Upper lobe of right lung (tissue), 1 donor: Measurements from ENCODE around the gene ADO. TPM values are rescaled to one million over a fixed set of nuclear protein-coding genes. Genes with fewer than 3 reads are reported as not detected.

ENCODE experiments used
- ATAC-seq: fragments of 200-7000 bp; cut with Tn5 transposase; one replicate; pipeline ENCODE4 v1.9.1; 2020; ENCODE audit warnings: mild to moderate bottlenecking, moderate library complexity
- DNase-seq: peaks from one replicate; pipeline ENCODE4 v3.0.0-alpha.2; 2020
- H3K27ac ChIP-seq: fragments of 200-600 bp; one replicate; pipeline ENCODE4 v1.8.0; 2022
- H3K27me3 ChIP-seq: fragments of 200-600 bp; one replicate; pipeline ENCODE4 v1.8.0; 2022; ENCODE audit warnings: mild to moderate bottlenecking
- H3K36me3 ChIP-seq: fragments of 200-600 bp; one replicate; pipeline ENCODE4 v1.8.0; 2022
- H3K4me1 ChIP-seq: fragments of 200-600 bp; one replicate; pipeline ENCODE4 v1.8.0; 2022
- H3K4me3 ChIP-seq: fragments of 200-600 bp; one replicate; pipeline ENCODE4 v1.8.0; 2022; ENCODE audit warnings: mild to moderate bottlenecking
- H3K9me3 ChIP-seq: fragments of 200-600 bp; one replicate; pipeline ENCODE4 v1.8.0; 2022
- intact Hi-C: fragments of 100-400 bp; cut with DNase I; formaldehyde crosslinking; loops from one replicate; pipeline ENCODE4 v1.11.0; 2022
- total RNA-seq: library from RNA; stranded (reverse); fragmentation: NEBNext Ultra II Directional; extraction: Animal tissue kit (Norgen Biotek cat#: 25700); gene quantifications from one replicate; pipeline ENCODE4 v1.2.1, GENCODE V29; 2021
- TF ChIP-seq, protein P1 (sequence below): fragments of 200-600 bp; IDR thresholded peaks from one replicate; pipeline ENCODE4 v1.8.0; 2022; ENCODE audit warnings: antibody characterized with exemption
- donor health status: DM: no; HTN: yes; CAD: no; lungs with severe emphysema.

ADO gene
- total RNA-seq, 1 donor from 2014 or later: 16.5 TPM

- no peak overlapping the region for H3K4me3 ChIP-seq
Observed at GRCh38 chr10:62761115-62761514, 43.4 kb upstream of the ADO start.

GRCh38 chr10:62763155-62763554 is 41.4 kb upstream of the ADO start:
- intact Hi-C loops: no loop called here
- H3K27me3 ChIP-seq: no peaks in the 10 kb centered on the region
- no peaks in the 10 kb centered on the region for H3K4me1 ChIP-seq
- no peaks in the 10 kb centered on the region for H3K9me3 ChIP-seq
- no peak for ATAC-seq
- no peaks in the 10 kb centered on the region for H3K36me3 ChIP-seq
- no peak overlapping the region for H3K27ac ChIP-seq
- DNase-seq: no peak
- TF ChIP-seq, protein P1, sequence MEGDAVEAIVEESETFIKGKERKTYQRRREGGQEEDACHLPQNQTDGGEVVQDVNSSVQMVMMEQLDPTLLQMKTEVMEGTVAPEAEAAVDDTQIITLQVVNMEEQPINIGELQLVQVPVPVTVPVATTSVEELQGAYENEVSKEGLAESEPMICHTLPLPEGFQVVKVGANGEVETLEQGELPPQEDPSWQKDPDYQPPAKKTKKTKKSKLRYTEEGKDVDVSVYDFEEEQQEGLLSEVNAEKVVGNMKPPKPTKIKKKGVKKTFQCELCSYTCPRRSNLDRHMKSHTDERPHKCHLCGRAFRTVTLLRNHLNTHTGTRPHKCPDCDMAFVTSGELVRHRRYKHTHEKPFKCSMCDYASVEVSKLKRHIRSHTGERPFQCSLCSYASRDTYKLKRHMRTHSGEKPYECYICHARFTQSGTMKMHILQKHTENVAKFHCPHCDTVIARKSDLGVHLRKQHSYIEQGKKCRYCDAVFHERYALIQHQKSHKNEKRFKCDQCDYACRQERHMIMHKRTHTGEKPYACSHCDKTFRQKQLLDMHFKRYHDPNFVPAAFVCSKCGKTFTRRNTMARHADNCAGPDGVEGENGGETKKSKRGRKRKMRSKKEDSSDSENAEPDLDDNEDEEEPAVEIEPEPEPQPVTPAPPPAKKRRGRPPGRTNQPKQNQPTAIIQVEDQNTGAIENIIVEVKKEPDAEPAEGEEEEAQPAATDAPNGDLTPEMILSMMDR: no peak
- no peak overlapping the region for H3K4me3 ChIP-seq

More at GRCh38 chr10:62761115-62761514, 43.4 kb upstream of the ADO start:
- no peak for ATAC-seq
- Histone ChIP-seq H3K27ac (no peak overlapping the region), H3K4me1 (no peaks in the 10 kb centered on the region), H3K36me3 (no peaks in the 10 kb centered on the region), H3K27me3 (no peaks in the 10 kb centered on the region), H3K9me3 (no peaks in the 10 kb centered on the region)
- intact Hi-C loops: no loop called here
- no peak for DNase-seq
- TF ChIP-seq, protein P1: no peak

- TF ChIP-seq, protein P1: no peak
- no peak for DNase-seq
- Histone ChIP-seq H3K36me3 (no peaks in the 10 kb centered on the region), H3K27me3 (no peaks in the 10 kb centered on the region), H3K4me1 (no peaks in the 10 kb centered on the region), H3K27ac (no peak overlapping the region), H3K4me3 (no peak overlapping the region), H3K9me3 (no peaks in the 10 kb centered on the region)
- ATAC-seq: no peak
- intact Hi-C loops: no loop called here
Observed at GRCh38 chr10:62764011-62764410, 40.5 kb upstream of the ADO start.

DNA sequence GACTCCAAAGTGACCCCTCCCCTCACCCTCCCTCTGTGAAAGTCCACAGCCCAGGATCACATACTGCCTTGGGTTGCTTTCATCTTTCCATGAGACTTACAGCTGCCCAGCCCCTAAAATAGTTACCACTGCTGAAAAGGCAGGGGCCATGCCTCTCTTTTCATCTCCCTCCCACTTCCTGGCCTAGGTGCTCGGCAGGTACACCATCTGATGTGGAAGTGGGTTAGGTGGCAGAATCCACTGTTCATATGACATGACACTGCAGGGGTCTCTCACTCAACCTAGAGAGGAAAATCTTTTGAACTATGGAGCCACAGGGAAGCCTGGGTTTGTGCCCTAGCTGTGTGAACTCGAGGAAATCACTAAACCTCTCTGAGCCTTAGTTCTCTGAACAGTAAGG is 38.8 kb upstream of the ADO start:
- TF ChIP-seq, protein P1: no peak
- ATAC-seq: no peak
- H3K4me3 ChIP-seq: no peak overlapping the region
- H3K4me1 ChIP-seq: peaks cover 4% of the 10 kb centered on the region
- no peaks in the 10 kb centered on the region for H3K27me3 ChIP-seq
- H3K27ac ChIP-seq: no peak overlapping the region
- intact Hi-C loops: no loop called here
- DNase-seq: no peak
- H3K9me3 ChIP-seq: no peaks in the 10 kb centered on the region
- no peaks in the 10 kb centered on the region for H3K36me3 ChIP-seq

DNA sequence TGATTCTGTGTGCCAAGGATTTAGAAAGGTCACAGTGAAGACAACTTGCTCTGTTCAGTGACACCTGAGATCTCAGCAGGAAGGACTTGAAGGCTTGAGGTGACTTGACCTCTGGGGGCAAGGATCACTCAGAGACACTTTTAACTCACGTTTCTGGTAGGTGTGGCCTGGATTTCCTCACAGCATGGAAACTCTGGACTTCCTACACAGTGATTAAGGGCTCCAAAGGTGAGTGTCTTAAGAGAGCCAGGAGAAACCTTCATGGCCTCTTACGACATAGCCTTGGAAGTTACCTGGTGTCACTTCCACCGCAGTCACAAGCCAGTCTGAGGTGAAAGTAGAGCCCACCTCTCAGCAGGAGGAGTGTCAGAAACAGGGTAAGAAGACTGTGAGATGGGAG is 38.1 kb upstream of the ADO start:
- ATAC-seq: peak; percentile 69
- TF ChIP-seq, protein P1: no peak
- no peak for DNase-seq
- no peak overlapping the region for H3K27ac ChIP-seq
- H3K9me3 ChIP-seq: no peaks in the 10 kb centered on the region
- H3K4me3 ChIP-seq: no peak overlapping the region
- intact Hi-C loops: no loop called here
- peaks cover 4% of the 10 kb centered on the region for H3K4me1 ChIP-seq
- H3K27me3 ChIP-seq: no peaks in the 10 kb centered on the region
- no peaks in the 10 kb centered on the region for H3K36me3 ChIP-seq

DNA sequence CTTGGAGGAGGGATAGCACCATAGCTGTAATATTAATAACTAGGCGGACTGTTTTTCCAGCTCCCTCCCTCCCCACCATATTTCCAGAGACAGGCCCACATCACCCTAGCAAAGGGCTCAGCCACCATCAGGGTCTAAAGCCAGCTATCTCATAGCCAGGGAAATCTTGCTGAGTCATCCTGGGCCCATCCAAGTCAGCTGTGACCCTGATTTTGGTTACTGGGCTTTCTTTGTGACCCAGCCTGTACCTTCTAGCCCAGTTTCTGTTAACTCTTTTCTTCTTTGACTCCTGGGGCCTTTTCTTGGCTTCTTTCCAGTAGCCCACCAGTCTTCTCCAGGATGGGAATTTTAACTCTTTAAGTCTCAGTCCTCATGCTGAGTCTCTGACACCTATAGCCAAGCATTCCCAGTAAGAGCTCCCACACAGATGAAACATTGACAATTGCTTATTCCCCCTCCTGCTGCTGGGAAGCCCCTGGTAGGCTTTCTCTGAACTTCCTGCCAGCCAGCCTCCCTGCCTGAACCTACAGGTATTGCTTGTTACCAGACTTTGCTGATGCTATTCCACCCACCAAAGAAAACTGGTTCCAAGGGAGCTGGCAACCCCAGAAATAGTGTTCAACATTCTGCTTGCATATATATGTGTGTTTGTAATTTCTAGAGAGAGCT is 34.8 kb upstream of the ADO start:
- TF ChIP-seq, protein P1: no peak
- Histone ChIP-seq H3K27ac (no peak overlapping the region), H3K27me3 (no peaks in the 10 kb centered on the region), H3K9me3 (no peaks in the 10 kb centered on the region), H3K36me3 (no peaks in the 10 kb centered on the region), H3K4me3 (no peak overlapping the region), H3K4me1 (peaks cover 4% of the 10 kb centered on the region)
- intact Hi-C loops: no loop called here
- ATAC-seq (no peak), DNase-seq (no peak)
